HG03097 (cell line): Measurements from ENCODE around the gene SP3.
A peak's percentile ranks its signal among the peaks of the same experiment; 100 is the strongest.

Experiments used
- ATAC-seq: cut with Tn5 transposase; IDR thresholded peaks from one replicate; pipeline ENCODE4 v1.9.1; 2021; ENCODE audit not compliant: unreplicated experiment, low FRiP score

The SP3 gene

GRCh38 chr2:173970516-173970924 is 5.3 kb upstream of the SP3 start:
- ATAC-seq: no peak

- ATAC-seq: no peak
These were observed 4.7 kb upstream of the SP3 start for GRCh38 chr2:173969886-173970285.

GRCh38 chr2:173968551-173968950 is 3.4 kb upstream of the SP3 start:
- ATAC-seq: no peak

GRCh38 chr2:173966274-173967098 is 1.3 kb upstream of the SP3 start:
- no peak for ATAC-seq

GRCh38 chr2:173964565-173965371 is 405 bp downstream of the SP3 start:
- ATAC-seq: no peak

- peak; percentile 45 for ATAC-seq
These were observed 1.2 kb downstream of the SP3 start for GRCh38 chr2:173963817-173964564.

GRCh38 chr2:173963323-173963816 is 1.8 kb downstream of the SP3 start:
- ATAC-seq: peak; percentile 17

- ATAC-seq: no peak
These were observed 2.5 kb downstream of the SP3 start for GRCh38 chr2:173962583-173963110.

GRCh38 chr2:173962031-173962430 is 3.1 kb downstream of the SP3 start:
- no peak for ATAC-seq

- ATAC-seq: no peak
These were observed 3.8 kb downstream of the SP3 start for GRCh38 chr2:173961346-173961705.

GRCh38 chr2:173959909-173960308 is 5.3 kb downstream of the SP3 start:
- ATAC-seq: no peak

- no peak for ATAC-seq
These were observed 5.8 kb downstream of the SP3 start for GRCh38 chr2:173959358-173959884.

- ATAC-seq: no peak
These were observed 6.9 kb downstream of the SP3 start for GRCh38 chr2:173958198-173958846.

GRCh38 chr2:173957517-173957916 is 7.7 kb downstream of the SP3 start:
- no peak for ATAC-seq

- ATAC-seq: no peak
These were observed 8.7 kb downstream of the SP3 start for GRCh38 chr2:173956454-173956853.

- ATAC-seq: no peak
These were observed 9.3 kb downstream of the SP3 start for GRCh38 chr2:173955867-173956266.

- no peak for ATAC-seq
These were observed 10.2 kb downstream of the SP3 start for GRCh38 chr2:173955004-173955403.

GRCh38 chr2:173953047-173953424 is 12.1 kb downstream of the SP3 start:
- no peak for ATAC-seq

GRCh38 chr2:173952267-173953046 is 12.7 kb downstream of the SP3 start:
- ATAC-seq: no peak
